SU-DHL-6 (cell line): ENCODE results near the gene RABL3.

Experiments
- EZH2phosphoT487 ChIP-seq: fragments of 200-600 bp; sonication (generic), shearing (Covaris generic); conservative IDR thresholded peaks from 2 replicates; pipeline ENCODE4 v1.6.1; 2018; ENCODE audit warnings: mild to moderate bottlenecking, antibody characterized with exemption, low read length, moderate library complexity, mixed read lengths
- TF ChIP-seq, protein P1 (sequence below): fragments of 200-600 bp; sonication (generic); IDR thresholded peaks from one replicate; pipeline ENCODE4 v1.5.1; 2017; ENCODE audit warnings: antibody characterized with exemption, mild to moderate bottlenecking, low read length, moderate library complexity; ENCODE audit not compliant: insufficient read depth, poor library complexity, severe bottlenecking

DNA sequence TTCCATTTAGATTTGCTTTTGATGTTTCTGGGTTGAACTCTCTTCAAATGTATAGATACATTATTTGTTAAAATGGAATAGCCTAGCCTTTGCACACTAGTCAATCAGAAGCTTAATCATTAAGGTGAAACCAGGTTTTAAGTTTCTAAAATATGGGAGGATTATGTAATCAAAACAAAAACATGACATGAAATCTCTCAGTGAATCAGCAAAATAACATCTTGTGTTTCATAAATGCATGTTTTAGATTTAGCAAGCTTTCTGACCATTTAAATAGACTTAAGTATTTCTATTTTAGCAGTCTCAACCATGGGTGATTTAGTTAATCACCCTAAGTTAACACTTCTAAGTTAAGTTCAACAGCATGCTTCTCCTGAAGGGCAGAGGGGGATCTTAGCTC is 11.5 kb upstream of the RABL3 start:
- TF ChIP-seq, protein P1, sequence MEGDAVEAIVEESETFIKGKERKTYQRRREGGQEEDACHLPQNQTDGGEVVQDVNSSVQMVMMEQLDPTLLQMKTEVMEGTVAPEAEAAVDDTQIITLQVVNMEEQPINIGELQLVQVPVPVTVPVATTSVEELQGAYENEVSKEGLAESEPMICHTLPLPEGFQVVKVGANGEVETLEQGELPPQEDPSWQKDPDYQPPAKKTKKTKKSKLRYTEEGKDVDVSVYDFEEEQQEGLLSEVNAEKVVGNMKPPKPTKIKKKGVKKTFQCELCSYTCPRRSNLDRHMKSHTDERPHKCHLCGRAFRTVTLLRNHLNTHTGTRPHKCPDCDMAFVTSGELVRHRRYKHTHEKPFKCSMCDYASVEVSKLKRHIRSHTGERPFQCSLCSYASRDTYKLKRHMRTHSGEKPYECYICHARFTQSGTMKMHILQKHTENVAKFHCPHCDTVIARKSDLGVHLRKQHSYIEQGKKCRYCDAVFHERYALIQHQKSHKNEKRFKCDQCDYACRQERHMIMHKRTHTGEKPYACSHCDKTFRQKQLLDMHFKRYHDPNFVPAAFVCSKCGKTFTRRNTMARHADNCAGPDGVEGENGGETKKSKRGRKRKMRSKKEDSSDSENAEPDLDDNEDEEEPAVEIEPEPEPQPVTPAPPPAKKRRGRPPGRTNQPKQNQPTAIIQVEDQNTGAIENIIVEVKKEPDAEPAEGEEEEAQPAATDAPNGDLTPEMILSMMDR, result no peak
- no peak for TF ChIP-seq EZH2phosphoT487
